K562 (cell line): Measurements from ENCODE around the gene FGF2. TPM values are rescaled to one million over a fixed set of nuclear protein-coding genes. Genes with fewer than 3 reads are reported as not detected.

Experiments used
- ATF2 ChIP-seq: sonication (generic); formaldehyde crosslinking; IDR thresholded peaks from 2 replicates; pipeline ENCODE4 v1.8.1; 2022; ENCODE audit warnings: missing genetic modification reagents
- CREB3 ChIP-seq: fragments of 450-650 bp; conservative IDR thresholded peaks from 2 replicates; pipeline ENCODE4 v1.6.1; 2016; ENCODE audit warnings: missing genetic modification characterization, low read depth, mild to moderate bottlenecking, missing compliant biosample characterization, moderate library complexity
- ETS2 ChIP-seq: IDR thresholded peaks from 2 replicates; pipeline ENCODE4 v1.6.1; 2016; ENCODE audit warnings: borderline replicate concordance, missing genetic modification characterization, mild to moderate bottlenecking, moderate library complexity, missing compliant biosample characterization; ENCODE audit not compliant: poor library complexity, severe bottlenecking
- HNRNPL ChIP-seq: fragments of 200-400 bp; formaldehyde crosslinking; IDR thresholded peaks from 2 replicates; pipeline ENCODE4 v1.6.1; 2017; ENCODE audit warnings: low read depth, mild to moderate bottlenecking, low read length
- KDM2B ChIP-seq: fragments of 250-450 bp; sonication (Bioruptor Pico); IDR thresholded peaks from 2 replicates; pipeline ENCODE4 v1.8.0; 2021; ENCODE audit warnings: mild to moderate bottlenecking, moderate library complexity
- POLR2G ChIP-seq: fragments of 200-400 bp; formaldehyde crosslinking; IDR thresholded peaks from 2 replicates; pipeline ENCODE4 v1.6.1; 2017; ENCODE audit warnings: low read depth, mild to moderate bottlenecking, antibody characterized with exemption, low read length, moderate library complexity
- SMARCA4 ChIP-seq: fragments of 450-650 bp; IDR thresholded peaks from 2 replicates; pipeline ENCODE4 v1.6.1; 2016
- USF1 ChIP-seq: sonication (generic); formaldehyde crosslinking; IDR thresholded peaks from 2 replicates; pipeline ENCODE4 v1.9.0; 2022; ENCODE audit warnings: mild to moderate bottlenecking, missing genetic modification reagents
- ZBTB11 ChIP-seq, 3 experiments: fragments of 200-800 bp in 1 of 3; fragments of 250-450 bp in 1 of 3; fragments of 450-650 bp in 1 of 3; sonication (Bioruptor Pico) in 1 of 3; sonication (Bioruptor generic) in 1 of 3; formaldehyde crosslinking in 1 of 3; IDR thresholded peaks; 2 replicates each; pipeline versions ENCODE4 v1.6.1 to v1.8.0; 2016 to 2022; ENCODE audit warnings: mild to moderate bottlenecking in 2 of 3, missing genetic modification characterization in 2 of 3, missing compliant biosample characterization in 1 of 3, moderate library complexity in 1 of 3
- polyA plus RNA-seq, 8 experiments: library from polyadenylated mRNA; depleted of rRNA in 4 of 8; stranded (reverse) in 5 of 8; unstranded in 3 of 8; fragments of >200 nt; fragmentation: Nextera tagmentation in 2 of 8; fragmentation: Illumina TruSeq in 1 of 8; extraction: Ambion mirVana in 2 of 8; extraction: Trizol in 1 of 8; gene quantifications; 2 replicates each; pipeline versions ENCODE4 v1.2.1 to v1.2.3, GENCODE V29; 2011 to 2014; ENCODE audit warnings: inconsistent platforms in 1 of 8, missing spikeins in 1 of 8
- total RNA-seq, 7 experiments: library from RNA; depleted of rRNA in 6 of 7; stranded (reverse); fragments of >200 nt in 6 of 7; fragmentation: Illumina TruSeq in 2 of 7; extraction: Trizol in 2 of 7; gene quantifications; 2 replicates each; pipeline versions ENCODE4 v1.2.1 to v1.2.3, GENCODE V29; 2011 to 2021; ENCODE audit warnings: low replicate concordance in 1 of 7

The FGF2 gene
- total and polyA plus RNA-seq, 9 of the 15 experiments (the other 6 are each of a cell fraction or from before 2014, with no cell fraction given), result 2.5 to 19.4 (median 9.2) TPM

- TF ChIP-seq ZBTB11 (CRISPR knock-in tag; IDR thresholded peaks at IDR 0.05), result no peak
- TF ChIP-seq ATF2 (CRISPR knock-in tag), result no peak
- TF ChIP-seq USF1 (CRISPR knock-in tag), result no peak
- no peak for TF ChIP-seq ETS2 (tag)
- TF ChIP-seq SMARCA4, result no peak
- TF ChIP-seq HNRNPL, result no peak
- TF ChIP-seq CREB3 (tag), result no peak
- TF ChIP-seq POLR2G, result peak; percentile 83
- no peak for TF ChIP-seq KDM2B (CRISPR knock-in tag)
Measured at GRCh38 chr4:122921971-122922876, 95.6 kb downstream of the FGF2 start, which contains the start of gene NUDT6 (continued).
